ENCODE measurements around the gene GRM2. TPM values are rescaled to one million over a fixed set of nuclear protein-coding genes. Genes with fewer than 3 reads are reported as not detected.
A peak's percentile ranks its signal among the peaks of the same experiment; 100 is the strongest.

Gene GRM2
- 1 to 10 TPM in 2 of 5 donors, under 1 TPM in 3; 0.58 to 1.3 (median 0.89) TPM for polyA plus RNA-seq (ENCODE audit: insufficient read depth in 1 of 5, insufficient read length in 5 of 5, low replicate concordance in 1 of 5)
- long read RNA-seq, donor 1 = 0 reads
- long read RNA-seq, donor 2 = 0 reads
- long read RNA-seq, donor 3 = 0 reads
- long read RNA-seq, donor 4 = 0 reads
- long read RNA-seq, donor 5 = 0 reads
- long read RNA-seq, donor 6 = 0 reads
- long read RNA-seq, donor 7, partial matches to known transcripts = 0 of 1 reads
- long read RNA-seq, donor 7, other reads (novel, unspliced or antisense) = 0 of 1 reads
- long read RNA-seq, donor 8 = 0 reads

GRCh38 chr3:51706788-51707731, at the start of gene GRM2:
Gene GRM2 (plus strand): TSS chr3:51707068. CDS start chr3:51708984, 1,916 bp downstream.
- peak; percentile 75 to 85 for DNase-seq

- no peak for DNase-seq
Observed at GRCh38 chr3:51657234-51657633, 49.6 kb upstream of the GRM2 start.

GRCh38 chr3:51659942-51660341, 46.9 kb upstream of the GRM2 start:
- DNase-seq = no peak

- DNase-seq = no peak
Observed at GRCh38 chr3:51662456-51662855, 44.4 kb upstream of the GRM2 start.

- no peak for DNase-seq
Observed at GRCh38 chr3:51668756-51669155, 38.1 kb upstream of the GRM2 start.

GRCh38 chr3:51669241-51670052, 37.4 kb upstream of the GRM2 start:
- peak; percentile 62 to 73 for DNase-seq

GRCh38 chr3:51670053-51670822, 36.6 kb upstream of the GRM2 start:
- DNase-seq = no peak

GRCh38 chr3:51670823-51671733, 35.8 kb upstream of the GRM2 start, which contains the start of gene TEX264:
Gene TEX264 (plus strand): TSS chr3:51671252. CDS start chr3:51674305, 3,053 bp downstream.
- peak; percentile 80 to 86 for DNase-seq

GRCh38 chr3:51671734-51672475, 35.0 kb upstream of the GRM2 start:
- peak; percentile 38 to 42 for DNase-seq

GRCh38 chr3:51673181-51673801, 33.6 kb upstream of the GRM2 start:
- no peak for DNase-seq

GRCh38 chr3:51673802-51674654, 32.8 kb upstream of the GRM2 start:
- DNase-seq = no peak

GRCh38 chr3:51675201-51675611, 31.7 kb upstream of the GRM2 start:
- no peak for DNase-seq

- DNase-seq = no peak
Observed at GRCh38 chr3:51676102-51676640, 30.7 kb upstream of the GRM2 start.

GRCh38 chr3:51677358-51677757, 29.5 kb upstream of the GRM2 start:
- DNase-seq = no peak

- DNase-seq = no peak
Observed at GRCh38 chr3:51678186-51678585, 28.7 kb upstream of the GRM2 start.

GRCh38 chr3:51678641-51679040, 28.2 kb upstream of the GRM2 start:
- no peak for DNase-seq

GRCh38 chr3:51679318-51679717, 27.6 kb upstream of the GRM2 start:
- DNase-seq = no peak

Measured in right lung (tissue), 10 donors.